AG08395 (cell line): ENCODE results near the gene RAD51B.

Experiments used
- DNase-seq: peaks from one replicate; pipeline ENCODE4 v3.0.0; 2012; ENCODE audit warnings: mixed read lengths, low spot score

The RAD51B gene

GRCh38 chr14:68466491-68466977 lies 647.0 kb downstream of the RAD51B start:
- peak; percentile 86 for DNase-seq

GRCh38 chr14:68467425-68467824 lies 647.8 kb downstream of the RAD51B start:
- no peak for DNase-seq

- peak; percentile 61 for DNase-seq
These were observed 649.0 kb downstream of the RAD51B start for GRCh38 chr14:68468437-68469207.

- DNase-seq, result no peak
These were observed 649.7 kb downstream of the RAD51B start for GRCh38 chr14:68469208-68469713.

GRCh38 chr14:68470361-68470760 lies 650.8 kb downstream of the RAD51B start:
- no peak for DNase-seq

- DNase-seq, result no peak
These were observed 651.7 kb downstream of the RAD51B start for GRCh38 chr14:68471029-68471963.

GRCh38 chr14:68471964-68472508 lies 652.5 kb downstream of the RAD51B start:
- DNase-seq, result no peak

GRCh38 chr14:68473069-68473468 lies 653.5 kb downstream of the RAD51B start:
- DNase-seq, result no peak

- DNase-seq, result no peak
These were observed 654.2 kb downstream of the RAD51B start for GRCh38 chr14:68473794-68474193.

GRCh38 chr14:68474741-68475140 lies 655.2 kb downstream of the RAD51B start:
- no peak for DNase-seq

- no peak for DNase-seq
These were observed 656.2 kb downstream of the RAD51B start for GRCh38 chr14:68475802-68476201.

GRCh38 chr14:68476212-68477109 lies 656.9 kb downstream of the RAD51B start:
- DNase-seq, result peak; percentile 74

- no peak for DNase-seq
These were observed 657.5 kb downstream of the RAD51B start for GRCh38 chr14:68477110-68477455.

GRCh38 chr14:68477461-68478085 lies 658.0 kb downstream of the RAD51B start:
- no peak for DNase-seq

GRCh38 chr14:68479247-68479646 lies 659.7 kb downstream of the RAD51B start:
- DNase-seq, result no peak

- DNase-seq, result no peak
These were observed 662.4 kb downstream of the RAD51B start for GRCh38 chr14:68482018-68482417.

- DNase-seq, result no peak
These were observed 663.3 kb downstream of the RAD51B start for GRCh38 chr14:68482772-68483395.

- no peak for DNase-seq
These were observed 666.6 kb downstream of the RAD51B start for GRCh38 chr14:68486033-68486732.

GRCh38 chr14:68486809-68487208 lies 667.2 kb downstream of the RAD51B start:
- DNase-seq, result no peak
